Activated CD4-positive, alpha-beta T cell treated with anti-CD3 and anti-CD28 coated beads for 1 hour (primary cell): ENCODE data around the gene RIT2.

ENCODE experiments used
- DNase-seq: peaks from one replicate; pipeline ENCODE4 v3.0.0-alpha.2; 2020

The RIT2 gene

DNA sequence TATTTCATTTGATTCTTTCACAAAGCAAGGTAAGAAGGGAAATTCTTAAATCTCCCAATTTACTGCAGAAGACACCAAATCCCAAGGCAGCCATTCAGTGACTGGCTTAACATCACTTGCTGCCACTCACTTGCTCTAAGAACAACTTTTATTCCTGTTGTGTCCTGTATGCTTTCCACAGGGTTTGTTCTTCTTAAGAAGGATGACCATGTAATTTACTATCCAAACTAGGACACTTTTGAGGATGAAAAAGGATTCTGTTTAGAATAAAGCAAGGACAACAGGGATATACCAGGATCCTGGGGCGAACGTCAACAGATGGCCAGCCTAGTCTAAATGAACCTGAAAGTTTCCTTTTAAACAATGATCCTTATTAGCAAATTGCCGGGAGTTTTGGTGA, 34.8 kb downstream of the RIT2 start:
- no peak for DNase-seq

DNA sequence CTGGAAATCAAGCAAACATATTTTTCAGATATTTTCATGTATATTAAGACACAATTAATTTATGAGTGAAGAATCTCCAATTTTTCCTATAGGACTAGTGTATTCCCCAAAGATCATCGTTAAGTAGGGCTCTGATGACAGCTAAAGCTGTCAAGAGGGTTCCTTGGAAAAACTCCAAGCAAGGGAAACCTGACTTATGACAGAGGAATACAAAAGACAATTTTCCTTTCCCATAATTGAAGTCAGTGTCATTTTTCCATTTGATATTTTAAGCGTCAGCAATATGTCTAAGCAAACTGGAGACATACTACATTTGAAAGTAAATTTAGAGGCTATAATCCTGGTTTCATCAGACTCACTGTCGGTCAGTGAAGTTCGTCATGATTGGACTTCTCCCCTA, 36.1 kb downstream of the RIT2 start:
- DNase-seq = no peak

DNA sequence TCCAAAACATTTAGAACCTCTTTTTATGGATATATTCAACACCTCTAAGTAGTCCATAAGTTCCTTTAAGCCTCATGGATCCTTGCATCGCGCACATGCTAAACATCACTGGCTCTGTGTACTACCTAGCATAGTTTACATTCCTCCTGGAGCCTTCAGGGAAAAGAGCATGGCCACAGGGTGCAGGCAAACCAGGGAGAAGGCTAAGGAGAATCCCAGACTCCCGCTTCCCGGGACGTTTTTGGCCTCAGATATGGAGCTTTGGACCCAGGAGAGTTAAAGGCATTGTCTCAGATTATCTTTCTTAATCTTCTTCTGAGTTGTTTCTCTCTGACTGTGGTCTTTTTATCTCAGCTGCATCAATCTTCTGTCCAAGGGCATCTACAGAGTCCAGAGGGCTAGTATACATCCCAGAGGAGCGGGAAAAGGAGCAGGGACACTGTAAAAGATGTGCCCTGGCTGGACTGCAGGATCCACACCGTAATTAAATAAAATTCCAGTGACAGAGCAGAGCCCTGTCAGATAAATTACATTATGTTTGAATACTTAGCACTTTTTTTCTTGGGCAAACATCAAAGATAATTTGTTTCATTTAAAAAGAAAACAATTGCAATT, 36.9 kb downstream of the RIT2 start:
- DNase-seq = no peak

DNA sequence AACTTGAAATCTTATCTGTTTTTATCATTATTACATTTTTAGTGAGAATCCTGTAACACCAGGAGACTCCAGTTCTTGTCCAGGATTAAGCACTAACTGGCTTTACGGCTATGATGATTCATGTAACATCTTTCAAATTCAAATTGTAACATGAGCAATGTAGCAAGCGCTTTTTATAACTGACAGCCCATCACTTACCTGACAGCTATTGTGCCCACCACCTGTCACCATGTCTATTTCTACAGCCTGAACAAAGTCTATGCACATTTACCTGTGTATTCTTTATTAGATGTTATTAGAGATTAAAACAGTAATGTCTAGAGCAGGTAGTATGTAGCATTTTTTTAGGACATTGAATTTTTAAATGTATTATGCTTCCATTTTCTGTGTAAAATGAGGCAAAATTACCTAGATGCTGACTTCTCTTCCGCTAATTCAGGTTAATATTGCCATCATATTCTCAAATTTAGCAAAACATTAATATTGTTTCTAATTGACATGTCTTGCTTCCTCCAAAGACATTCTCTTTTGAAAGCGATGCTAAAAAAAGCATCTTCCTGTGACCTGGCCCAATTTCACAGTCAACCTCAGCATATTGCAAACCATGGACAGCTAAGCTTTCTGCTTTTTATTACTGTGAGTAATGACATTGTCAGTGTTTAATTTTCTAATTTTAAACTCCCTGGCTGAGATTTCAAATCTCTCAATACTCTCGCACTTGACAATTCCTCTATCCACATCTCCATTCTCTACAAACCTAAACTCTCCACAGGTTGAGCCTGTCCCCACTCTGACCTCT, 37.8 kb downstream of the RIT2 start:
- no peak for DNase-seq

DNA sequence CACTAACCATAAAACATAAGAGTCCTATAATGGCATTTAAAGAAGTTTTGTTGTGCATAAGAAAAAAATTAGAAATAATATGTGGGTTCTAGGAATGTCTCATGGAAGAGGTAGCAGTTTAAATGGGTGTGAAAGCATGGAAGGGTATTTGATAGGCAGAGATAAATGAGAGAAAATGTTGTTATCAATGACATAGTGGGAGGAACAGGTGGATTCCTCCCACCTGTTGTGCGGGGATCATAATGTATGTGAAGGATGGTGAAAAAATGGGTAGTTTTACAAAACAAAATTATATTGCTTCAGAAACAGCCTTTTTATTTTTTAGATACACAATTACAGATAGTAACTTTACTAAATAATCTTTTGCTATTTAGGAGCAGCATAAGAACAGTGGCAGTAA, 41.7 kb downstream of the RIT2 start:
- no peak for DNase-seq

DNA sequence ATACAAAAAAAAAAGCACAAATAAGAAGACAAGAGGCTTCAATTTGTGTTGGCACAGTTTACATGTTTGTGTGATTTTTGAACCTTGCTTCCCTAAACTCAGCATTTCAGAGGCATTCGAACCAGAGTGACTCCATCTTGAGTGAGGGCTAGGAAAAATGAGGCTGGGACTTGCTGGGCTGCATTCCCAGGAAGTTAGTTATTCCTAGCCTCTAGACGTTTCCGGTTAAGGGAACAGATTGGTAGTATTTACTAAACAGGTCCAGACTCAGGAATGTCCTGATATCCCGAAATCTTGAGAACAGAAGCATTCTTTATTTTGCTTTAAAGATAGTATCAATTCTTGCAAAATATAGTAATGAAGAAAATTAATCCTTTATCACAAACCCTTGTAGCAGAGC, 46.7 kb downstream of the RIT2 start:
- DNase-seq = no peak

DNA sequence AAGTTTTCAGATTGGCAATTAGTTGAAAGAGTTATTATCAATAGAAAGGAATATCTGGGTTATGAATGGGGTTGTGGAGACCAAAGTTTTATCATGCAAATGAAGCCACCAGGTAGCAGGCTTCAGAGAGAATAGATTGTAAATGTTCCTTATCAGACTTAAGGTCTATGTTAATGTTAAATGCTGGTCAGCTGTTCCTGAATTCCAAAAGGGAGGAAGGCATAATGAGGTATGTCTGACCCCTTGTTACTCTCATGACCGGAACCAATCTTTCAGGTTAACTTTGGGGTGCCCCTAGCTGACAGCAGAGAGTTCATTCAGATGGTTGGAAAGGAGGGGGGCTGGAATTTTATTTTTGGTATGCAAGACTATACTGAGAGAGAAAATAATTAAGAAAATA, 47.9 kb downstream of the RIT2 start:
- DNase-seq = no peak

DNA sequence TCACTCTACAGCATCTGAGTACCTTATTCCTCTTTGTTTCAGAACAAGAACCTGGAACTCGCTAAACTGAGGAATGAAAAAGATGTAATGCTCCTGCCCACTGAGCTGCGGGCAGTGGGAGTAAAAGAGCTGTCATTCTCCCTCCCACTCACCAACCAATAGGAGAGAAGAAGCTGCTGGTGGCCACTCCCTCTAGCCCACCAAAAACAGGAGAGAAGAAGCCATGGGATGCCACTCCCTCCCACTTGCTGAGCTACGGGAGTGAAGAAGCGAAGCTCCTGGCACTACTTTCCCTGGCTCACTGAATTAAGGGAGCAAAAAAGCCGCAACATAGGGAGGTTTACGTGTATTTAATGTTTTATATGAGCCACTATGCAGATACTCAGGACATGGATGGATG, 53.7 kb downstream of the RIT2 start:
- no peak for DNase-seq

DNA sequence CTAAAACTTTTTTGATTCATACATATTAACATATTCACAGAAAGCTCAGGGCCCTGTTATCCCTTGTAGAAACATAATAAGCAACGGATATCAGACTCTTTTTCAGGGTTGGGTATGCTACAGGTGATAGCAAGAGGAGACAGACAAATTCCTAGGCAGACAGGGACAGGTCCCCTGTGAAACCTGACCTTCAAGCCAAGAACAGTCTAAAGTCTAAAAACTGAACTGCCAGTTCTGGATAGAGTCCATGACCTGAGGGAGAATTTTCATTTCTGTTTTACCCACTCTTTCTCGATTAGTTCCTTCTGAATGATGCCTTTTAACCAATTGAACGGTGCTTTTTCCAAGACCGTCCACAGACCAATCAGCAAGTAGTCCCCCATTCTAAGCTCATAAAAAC, 54.2 kb downstream of the RIT2 start:
- no peak for DNase-seq

DNA sequence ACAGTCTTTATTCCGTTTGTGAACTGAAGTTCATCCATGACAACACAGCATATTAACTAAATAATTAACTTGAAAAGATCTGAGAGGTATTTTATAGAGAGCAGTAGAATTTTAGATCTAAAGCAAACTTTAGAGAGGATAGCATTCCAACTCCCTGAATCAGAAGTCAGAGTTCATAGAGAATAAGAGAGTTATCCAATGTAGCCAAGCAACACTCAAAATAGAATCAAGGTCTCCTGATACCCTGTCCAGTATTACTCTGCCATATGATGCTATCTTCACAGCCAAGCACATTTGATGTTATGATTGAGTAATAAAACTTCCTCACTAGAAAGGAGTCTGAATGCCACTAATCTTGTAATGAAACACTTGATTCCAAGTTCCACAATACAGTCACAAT, 55.5 kb downstream of the RIT2 start:
- DNase-seq = no peak

DNA sequence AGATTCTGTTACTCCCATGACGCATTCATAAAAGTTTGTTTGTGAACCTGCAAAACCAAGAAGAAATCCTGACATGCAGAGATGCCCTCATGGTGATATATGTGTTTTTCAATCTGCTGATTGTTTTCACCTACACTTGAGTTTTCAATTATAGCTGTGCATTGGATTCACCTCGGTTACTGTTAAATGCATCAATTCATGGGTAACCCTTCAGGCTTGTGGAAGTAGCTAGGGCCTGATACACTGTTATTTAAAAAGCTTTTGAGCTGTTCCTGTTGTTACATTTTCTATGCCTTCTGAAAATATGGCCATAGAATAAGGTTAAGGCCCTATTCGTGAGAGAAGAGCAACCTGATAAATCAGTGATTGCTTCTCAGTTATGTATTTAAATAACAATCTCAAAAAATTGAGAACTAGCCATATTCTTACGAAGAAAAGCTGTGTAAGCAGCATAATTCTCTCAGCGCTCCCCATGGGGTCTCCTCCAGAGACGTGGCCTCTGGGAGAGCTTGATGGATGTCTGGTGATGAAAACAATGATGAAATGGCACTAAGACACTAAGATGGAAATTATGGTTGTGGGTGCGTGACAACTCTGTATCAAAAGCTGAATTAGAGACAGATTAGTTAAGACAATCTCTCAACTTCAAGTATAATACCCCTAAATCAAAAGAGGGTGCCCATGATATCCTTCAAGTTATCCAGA, 60.5 kb downstream of the RIT2 start:
- DNase-seq = no peak

DNA sequence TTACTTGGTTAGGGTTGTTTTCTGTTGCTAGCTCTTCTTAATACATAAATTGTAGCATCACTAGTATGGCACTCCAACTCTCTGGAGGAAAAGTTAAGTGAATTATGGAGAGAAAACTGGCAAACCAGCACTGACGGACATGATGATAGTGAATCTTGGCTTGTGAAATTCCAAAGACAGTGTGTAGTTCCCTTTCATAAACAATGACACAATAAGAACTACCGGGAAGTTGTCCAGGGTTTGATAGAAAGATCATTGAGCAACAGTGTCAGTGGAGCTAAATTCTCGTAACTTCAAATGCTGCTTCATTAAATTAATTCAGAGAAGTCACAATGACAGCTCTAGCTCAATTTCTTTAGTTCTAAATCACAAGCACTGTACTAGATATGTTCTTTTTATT, 66.5 kb downstream of the RIT2 start:
- DNase-seq = no peak

DNA sequence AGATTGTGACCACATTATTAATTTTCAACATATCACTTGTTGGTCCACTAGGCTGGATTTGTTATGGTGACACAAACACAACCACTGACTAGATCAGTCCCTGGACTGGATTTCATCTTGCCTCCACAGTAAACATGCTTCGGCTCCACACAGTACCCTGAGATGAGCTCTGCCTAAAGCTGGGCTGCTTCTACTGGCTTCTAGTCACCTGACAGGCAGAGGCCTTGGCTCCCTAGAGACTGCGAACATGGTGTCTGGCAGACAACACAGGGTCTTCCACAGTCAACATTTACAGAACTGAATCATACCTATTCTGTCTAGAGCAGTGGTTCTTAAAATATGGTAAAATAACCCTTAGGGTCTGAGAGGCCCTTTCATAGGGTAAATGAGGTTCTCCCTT, 69.2 kb downstream of the RIT2 start:
- DNase-seq = no peak

DNA sequence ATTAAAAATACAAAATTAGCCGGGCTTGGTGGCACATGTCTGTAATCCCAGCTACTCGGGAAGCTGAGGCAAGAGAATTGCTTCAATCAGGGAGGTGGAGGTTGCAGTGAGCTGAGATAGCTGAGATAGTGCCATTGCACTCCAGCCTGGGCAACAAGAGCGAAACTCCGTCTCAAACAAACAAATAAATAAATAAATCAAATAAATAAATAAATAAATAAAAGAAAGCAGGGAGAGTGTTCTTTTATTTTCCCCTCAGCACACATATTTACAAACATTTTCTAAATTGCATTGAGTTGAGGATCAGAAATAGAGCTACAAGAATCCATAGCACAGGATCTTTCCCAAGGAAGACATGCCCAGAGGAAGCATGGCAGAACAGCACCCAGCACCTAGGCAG, 71.9 kb downstream of the RIT2 start:
- DNase-seq = no peak

DNA sequence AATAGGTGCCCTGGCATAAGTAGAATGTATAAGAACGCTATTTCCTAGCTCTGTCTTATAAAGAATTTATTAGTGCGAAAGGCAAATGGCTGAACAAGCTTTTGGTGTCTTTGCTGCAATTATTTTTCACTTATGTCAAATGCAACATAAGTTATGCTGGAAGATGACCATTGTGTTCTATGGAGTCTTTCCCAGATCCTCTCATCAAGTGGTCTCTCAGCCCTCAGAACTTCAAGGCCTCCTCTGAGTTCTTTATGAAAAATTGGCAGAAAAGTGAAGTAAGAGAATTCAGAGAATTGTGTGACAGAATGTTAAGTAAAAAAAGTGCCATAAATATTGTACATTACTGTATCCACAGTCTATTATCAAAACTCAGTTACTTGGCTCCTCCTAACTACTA, 75.2 kb downstream of the RIT2 start:
- no peak for DNase-seq

DNA sequence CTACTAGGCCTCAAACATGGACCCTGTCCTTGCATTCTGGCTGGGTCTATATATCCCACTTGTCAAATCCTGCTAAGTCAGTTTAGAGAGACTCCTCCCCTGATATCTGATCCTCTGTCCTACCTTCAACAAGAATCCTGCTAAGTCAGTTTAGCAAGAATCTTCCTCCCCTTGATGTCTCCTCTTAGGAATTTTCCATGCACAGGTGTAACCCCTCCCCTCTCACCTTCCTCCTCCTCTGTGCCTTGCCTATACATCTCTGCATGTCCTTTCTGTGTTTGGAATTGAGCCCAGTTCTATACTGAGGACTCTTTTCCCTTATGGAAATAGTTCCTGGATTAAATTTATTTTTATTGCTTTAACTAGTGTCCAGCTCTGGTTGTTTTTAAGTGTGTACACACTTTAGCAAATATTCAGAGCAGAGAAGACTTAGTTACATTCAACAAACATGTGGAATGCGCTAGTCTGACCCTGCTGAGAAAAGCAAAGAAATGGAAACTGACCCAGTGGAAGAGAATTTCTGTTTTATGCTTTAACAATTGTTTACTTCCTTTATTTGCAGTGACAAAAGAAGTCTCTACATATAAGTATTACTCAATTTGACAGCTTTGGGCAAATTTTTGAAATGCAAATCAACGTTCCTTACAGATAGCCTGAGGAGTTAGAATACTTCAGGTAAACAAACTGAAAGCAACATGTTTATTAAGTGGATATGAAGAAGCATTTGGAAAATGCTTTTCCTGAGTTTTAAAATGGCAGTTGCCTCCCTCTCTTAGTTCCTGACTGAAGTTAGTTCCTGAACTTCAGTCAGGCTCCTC, 80.6 kb downstream of the RIT2 start:
- no peak for DNase-seq

DNA sequence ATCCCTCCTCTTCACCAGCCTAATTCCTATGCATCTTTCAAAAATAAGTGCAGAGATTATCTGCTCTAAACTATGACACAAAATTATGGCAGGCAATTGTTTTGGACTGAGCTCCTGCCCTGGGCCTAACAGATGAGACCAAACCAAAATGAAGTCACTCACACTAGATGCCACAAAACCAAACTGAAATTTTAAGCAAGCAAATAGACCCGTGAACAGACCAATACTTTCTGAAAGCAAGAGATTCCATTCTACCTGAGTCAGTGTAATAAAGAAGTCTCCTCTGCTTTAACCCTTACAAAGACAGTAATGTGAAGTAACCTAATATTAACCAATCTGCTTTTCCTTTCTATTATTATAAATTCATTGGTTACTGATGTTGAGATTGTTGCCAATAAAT, 84.3 kb downstream of the RIT2 start:
- DNase-seq = no peak

DNA sequence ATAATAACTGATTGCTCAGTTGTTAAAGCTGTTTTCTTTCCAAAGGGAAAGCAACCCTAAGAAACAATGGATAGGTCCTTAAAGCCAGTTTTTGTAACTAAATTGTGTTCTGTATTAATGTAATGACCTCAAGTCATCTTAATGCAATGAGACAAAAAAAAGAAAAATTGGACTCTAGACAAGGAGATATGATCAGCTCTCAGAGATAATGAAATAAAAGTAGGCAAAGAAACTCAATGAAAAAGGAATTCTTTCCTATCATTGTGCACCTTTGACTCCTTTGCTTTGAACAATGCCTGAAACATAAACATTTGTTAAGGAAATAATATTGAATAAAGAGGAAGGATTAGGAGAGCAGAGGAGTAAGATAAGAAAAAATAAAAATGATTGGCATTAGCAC, 86.1 kb downstream of the RIT2 start:
- no peak for DNase-seq

DNA sequence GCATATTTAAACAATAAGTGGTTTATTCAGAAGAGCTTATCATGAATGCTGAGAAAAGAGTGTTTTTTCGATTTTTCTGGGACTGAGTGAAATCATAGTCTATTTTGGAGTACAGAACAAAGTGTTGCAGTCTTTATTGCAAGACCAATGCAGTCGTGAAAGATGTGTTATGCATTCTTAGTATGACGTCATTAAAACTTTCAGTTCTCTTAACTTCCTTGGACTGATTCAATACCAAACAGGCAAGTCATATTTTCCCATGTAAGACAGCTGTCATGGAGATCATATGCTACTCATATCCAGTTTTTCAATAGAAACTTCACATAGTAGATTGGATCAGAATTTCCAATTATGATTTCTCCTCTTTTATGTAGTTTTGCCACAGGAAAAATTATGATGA, 92.6 kb downstream of the RIT2 start:
- DNase-seq = no peak

DNA sequence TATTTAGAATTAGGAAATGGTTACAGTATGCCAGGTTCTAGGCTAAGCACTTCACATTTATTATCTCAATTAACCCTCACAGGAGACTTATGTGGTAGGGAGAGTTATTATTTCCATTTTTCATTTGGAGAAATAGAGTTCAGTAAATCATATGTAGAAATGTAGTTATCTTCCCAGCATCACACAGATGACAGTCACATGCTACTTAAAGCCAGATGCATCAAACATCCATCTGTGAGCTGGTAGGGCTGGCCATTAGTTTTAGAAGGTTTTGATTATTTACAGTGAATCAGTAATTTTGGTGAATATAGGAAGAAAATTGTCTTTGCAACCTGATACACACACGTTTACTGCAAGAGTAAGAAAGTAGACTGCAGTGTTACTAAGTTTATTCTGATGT, 97.9 kb downstream of the RIT2 start:
- DNase-seq = no peak

DNA sequence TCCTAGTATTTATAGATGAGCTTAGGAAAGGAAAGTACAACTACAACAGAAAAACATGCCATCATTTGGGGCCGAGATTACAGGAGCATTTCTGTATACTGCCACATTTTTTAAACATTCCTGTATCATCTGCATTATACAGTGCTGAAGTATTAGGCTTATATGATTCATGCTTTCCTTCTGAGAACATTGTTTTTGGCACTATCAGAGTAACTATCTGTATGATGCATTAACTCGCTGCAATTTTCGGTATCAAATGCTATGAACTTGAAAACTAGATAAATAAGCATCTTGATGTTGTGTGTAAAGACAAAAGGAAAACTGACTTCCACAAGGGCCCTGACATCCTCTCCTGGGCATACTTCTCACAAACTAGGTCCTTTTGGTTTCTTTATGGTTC, 102.0 kb downstream of the RIT2 start:
- DNase-seq = no peak

DNA sequence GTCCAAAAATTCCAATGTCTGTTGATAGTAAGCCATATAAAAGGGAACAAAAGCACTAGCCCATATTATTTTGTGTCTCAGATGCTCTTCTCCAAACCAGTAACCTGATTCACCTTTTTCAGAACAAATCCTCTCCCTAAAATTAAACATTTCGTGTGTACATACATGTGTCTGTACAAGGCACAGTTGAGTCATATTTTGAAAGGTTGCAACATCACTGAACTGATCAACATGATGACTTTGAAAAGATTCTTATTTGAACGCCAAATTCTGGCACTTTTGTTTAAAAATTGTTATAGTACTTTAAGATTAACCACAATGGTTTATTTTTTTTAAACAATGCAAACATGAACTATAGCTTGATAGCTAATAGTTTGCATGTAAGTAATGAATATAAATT, 102.5 kb downstream of the RIT2 start:
- DNase-seq = no peak

DNA sequence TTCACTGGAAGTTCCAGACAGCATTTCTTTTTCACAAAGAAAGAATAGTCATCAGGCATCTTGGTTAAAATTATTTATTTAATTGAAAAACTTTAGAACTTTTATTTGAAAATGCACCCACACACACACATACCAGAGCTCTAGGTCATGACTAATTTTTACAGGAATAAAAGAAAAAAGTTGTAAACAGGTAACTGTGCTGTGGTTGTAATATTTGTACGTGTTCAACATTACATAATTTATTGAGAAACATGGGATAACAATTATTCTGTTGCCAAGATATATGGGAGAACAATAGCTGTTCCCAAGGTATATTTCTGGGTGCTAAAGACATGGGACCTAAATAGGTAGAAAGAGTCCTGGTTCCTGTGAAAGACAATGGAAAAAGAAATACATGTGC, 104.9 kb downstream of the RIT2 start:
- no peak for DNase-seq

DNA sequence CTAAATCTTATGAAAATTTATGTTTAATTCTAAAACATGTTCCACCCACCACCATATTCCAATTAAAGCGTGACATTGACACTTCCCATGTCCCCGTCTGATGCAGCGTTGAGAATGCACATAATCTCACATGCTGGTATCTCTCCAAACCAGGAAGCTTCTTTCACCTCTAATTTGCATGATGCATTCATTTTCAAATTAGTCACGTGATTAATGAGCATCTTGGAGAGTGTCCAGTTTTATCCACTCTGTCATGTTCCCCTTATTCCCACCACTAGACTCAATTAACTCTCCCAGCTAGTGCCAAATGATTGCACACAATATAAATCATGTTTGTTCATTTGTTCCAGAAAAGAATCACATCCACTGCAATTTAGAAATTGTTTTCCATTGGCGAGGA, 105.8 kb downstream of the RIT2 start:
- DNase-seq = no peak
